Measurements from ENCODE around the gene FAM111A.

Gene FAM111A

DNA sequence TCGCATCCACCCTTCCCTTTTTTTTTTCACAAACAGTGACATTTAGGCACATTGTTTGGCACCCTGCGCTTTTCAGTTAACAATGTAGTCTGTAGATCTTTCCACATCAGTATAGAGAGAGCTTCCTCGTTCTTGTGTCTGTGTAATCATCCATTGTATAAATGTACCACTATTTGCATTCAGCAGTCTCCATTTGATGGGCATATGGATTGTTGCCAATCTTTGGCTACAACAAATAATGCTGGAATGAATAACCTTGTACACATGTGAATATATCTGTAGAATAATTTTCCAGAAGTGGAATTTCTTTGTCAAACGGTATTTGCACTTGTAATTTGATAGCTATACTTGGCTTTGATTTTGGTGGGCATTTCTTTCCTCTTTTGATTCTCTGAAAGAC is 52.9 kb downstream of the FAM111A start:
- H3K27ac ChIP-seq (ENCODE audit: low read depth, low read length) = no peak overlapping the region
- H3K4me3 ChIP-seq (ENCODE audit: low read depth in 1 of 2, low read length in 2 of 2) = no peak overlapping the region
- peaks cover 49 to 79% of the 10 kb centered on the region in 2 donors for H3K36me3 ChIP-seq (ENCODE audit: control insufficient read depth in 1 of 2, insufficient read depth in 2 of 2, low read length in 2 of 2)
- H3K27me3 ChIP-seq (ENCODE audit: control insufficient read depth in 1 of 2, insufficient read depth in 2 of 2, low read length in 2 of 2) = no peaks in the 10 kb centered on the region
- H3K4me1 ChIP-seq (ENCODE audit: control insufficient read depth in 1 of 2, insufficient read depth in 2 of 2, low read length in 2 of 2) = peaks cover 14 to 20% of the 10 kb centered on the region in 2 donors
- H3K9ac ChIP-seq (ENCODE audit: low read depth in 1 of 2, low read length in 2 of 2) = no peak overlapping the region
- H3K9me3 ChIP-seq (ENCODE audit: control insufficient read depth in 1 of 2, low read length in 2 of 2) = no peaks in the 10 kb centered on the region

DNA sequence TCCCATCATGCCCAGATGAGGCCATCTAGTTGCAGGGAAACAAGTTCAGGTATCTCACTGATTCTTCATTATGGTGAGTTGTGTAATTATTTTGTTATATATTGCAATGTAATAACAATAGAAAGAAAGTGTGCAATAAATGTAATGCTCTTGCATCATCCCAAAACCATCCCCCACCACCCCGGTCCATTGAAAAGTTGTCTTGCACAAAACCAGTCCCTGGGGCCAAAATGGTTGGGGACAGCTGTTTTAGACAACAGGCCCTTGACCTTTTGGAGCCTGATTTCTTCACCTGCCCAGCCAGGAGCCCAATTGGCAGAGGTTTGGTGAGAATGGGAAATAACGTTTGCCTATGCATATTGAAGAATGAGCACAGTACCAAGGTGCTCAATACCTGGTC is 54.1 kb downstream of the FAM111A start:
- Histone ChIP-seq H3K4me1 (ENCODE audit: control insufficient read depth in 1 of 2, insufficient read depth in 2 of 2, low read length in 2 of 2) (peaks cover 4 to 13% of the 10 kb centered on the region in 2 donors), H3K27ac (ENCODE audit: low read depth, low read length) (no peak overlapping the region), H3K9me3 (ENCODE audit: control insufficient read depth in 1 of 2, low read length in 2 of 2) (no peaks in the 10 kb centered on the region), H3K36me3 (ENCODE audit: control insufficient read depth in 1 of 2, insufficient read depth in 2 of 2, low read length in 2 of 2) (peaks cover 47 to 85% of the 10 kb centered on the region in 2 donors), H3K9ac (ENCODE audit: low read depth in 1 of 2, low read length in 2 of 2) (no peak overlapping the region), H3K27me3 (ENCODE audit: control insufficient read depth in 1 of 2, insufficient read depth in 2 of 2, low read length in 2 of 2) (no peaks in the 10 kb centered on the region), H3K4me3 (ENCODE audit: low read depth in 1 of 2, low read length in 2 of 2) (no peak overlapping the region)

DNA sequence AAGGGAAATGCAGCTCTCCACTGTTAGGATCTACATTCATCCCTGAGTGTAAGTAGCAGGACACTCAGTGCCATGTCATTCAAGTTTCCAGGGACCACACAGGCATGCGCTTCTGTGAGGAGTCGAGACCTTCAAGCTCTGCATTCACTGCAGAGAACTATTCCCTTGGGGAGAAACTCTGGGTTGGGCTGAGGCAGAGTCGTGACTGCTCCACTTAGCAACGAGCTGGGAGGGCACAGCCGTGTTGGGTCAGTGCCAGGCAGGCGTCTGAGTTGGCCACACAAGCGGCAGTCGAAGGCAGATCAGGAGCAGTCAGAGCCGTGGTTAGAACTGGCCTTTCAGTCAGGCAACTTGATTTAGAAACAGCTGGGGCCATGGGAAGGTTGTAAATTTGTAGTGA is 55.3 kb downstream of the FAM111A start:
- H3K9ac ChIP-seq (ENCODE audit: low read depth in 1 of 2, low read length in 2 of 2) = no peak overlapping the region
- peaks cover 4 to 12% of the 10 kb centered on the region in 2 donors for H3K4me1 ChIP-seq (ENCODE audit: control insufficient read depth in 1 of 2, insufficient read depth in 2 of 2, low read length in 2 of 2)
- no peak overlapping the region for H3K27ac ChIP-seq (ENCODE audit: low read depth, low read length)
- H3K4me3 ChIP-seq (ENCODE audit: low read depth in 1 of 2, low read length in 2 of 2) = no peak overlapping the region
- H3K9me3 ChIP-seq (ENCODE audit: control insufficient read depth in 1 of 2, low read length in 2 of 2) = no peaks in the 10 kb centered on the region
- H3K27me3 ChIP-seq (ENCODE audit: control insufficient read depth in 1 of 2, insufficient read depth in 2 of 2, low read length in 2 of 2) = no peaks in the 10 kb centered on the region
- peaks cover 39 to 85% of the 10 kb centered on the region in 2 donors for H3K36me3 ChIP-seq (ENCODE audit: control insufficient read depth in 1 of 2, insufficient read depth in 2 of 2, low read length in 2 of 2)

DNA sequence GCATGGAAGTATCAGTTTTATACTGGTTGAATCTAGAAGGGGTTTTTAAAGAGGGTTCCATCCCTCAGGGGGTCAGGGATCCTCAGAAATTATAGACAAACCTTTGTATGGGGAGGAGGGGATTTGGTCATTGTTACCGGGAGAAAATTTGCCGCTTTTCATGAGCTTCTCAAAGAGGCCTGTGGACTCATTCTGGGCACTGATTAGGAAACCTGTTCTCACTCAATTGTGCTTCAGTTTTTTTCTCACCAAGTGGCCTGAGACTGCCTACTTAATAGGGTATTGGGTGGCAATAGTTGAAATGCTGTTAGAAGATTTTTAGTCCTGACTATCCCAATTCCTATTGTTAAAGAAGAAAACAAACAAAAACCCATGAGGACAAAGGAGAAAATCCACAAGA is 56.1 kb downstream of the FAM111A start:
- H3K27me3 ChIP-seq (ENCODE audit: control insufficient read depth in 1 of 2, insufficient read depth in 2 of 2, low read length in 2 of 2) = no peaks in the 10 kb centered on the region
- peaks cover 4 to 12% of the 10 kb centered on the region in 2 donors for H3K4me1 ChIP-seq (ENCODE audit: control insufficient read depth in 1 of 2, insufficient read depth in 2 of 2, low read length in 2 of 2)
- H3K36me3 ChIP-seq (ENCODE audit: control insufficient read depth in 1 of 2, insufficient read depth in 2 of 2, low read length in 2 of 2) = peaks cover 41 to 79% of the 10 kb centered on the region in 2 donors
- H3K9ac ChIP-seq (ENCODE audit: low read depth in 1 of 2, low read length in 2 of 2) = no peak overlapping the region
- H3K9me3 ChIP-seq (ENCODE audit: control insufficient read depth in 1 of 2, low read length in 2 of 2) = no peaks in the 10 kb centered on the region
- no peak overlapping the region for H3K4me3 ChIP-seq (ENCODE audit: low read depth in 1 of 2, low read length in 2 of 2)
- H3K27ac ChIP-seq (ENCODE audit: low read depth, low read length) = no peak overlapping the region

DNA sequence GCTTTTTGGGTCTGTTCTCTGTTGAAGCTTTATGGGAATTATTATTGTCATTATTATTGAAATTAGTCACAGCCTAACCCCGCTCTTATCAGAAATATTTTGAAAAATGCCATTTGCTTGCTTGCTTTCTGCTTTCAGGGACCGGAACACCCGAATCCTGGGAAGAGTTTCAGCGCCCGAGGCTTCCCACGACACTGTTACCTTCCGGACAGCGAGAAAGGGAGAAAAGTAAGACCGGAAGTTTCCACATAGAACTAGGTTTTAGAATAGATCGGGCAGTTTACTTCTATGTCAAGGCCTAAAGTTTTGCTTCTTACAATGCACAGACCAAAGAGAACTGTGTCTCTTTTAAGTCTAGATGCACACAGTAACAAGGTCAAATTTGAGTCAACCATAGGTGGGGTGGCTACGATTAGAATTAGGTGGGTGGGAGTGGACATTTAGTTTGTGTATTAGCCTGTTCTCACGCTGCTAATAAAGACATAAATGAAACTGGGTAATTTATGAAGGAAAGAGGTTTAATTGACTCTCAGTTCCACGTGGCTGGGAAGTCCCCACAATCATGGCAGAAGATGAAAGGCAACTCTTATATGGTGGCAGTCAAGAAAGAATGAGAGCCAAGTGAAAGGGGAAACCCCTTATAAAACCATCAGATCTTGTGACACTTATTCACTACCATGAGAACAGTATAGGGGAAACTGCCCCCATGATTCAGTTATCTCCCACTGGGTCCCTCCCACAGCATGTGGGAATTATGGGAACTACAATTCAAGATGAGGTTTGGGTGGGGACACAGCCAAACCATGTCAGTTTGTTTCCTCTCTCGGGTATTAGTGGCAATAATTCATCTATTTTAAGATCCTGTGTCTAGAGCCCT is 57.1 kb downstream of the FAM111A start:
- Histone ChIP-seq H3K27me3 (ENCODE audit: control insufficient read depth in 1 of 2, insufficient read depth in 2 of 2, low read length in 2 of 2) (no peaks in the 10 kb centered on the region), H3K27ac (ENCODE audit: low read depth, low read length) (no peak overlapping the region), H3K9me3 (ENCODE audit: control insufficient read depth in 1 of 2, low read length in 2 of 2) (no peaks in the 10 kb centered on the region), H3K4me1 (ENCODE audit: control insufficient read depth in 1 of 2, insufficient read depth in 2 of 2, low read length in 2 of 2) (peaks cover 4 to 12% of the 10 kb centered on the region in 2 donors), H3K9ac (ENCODE audit: low read depth in 1 of 2, low read length in 2 of 2) (no peak overlapping the region), H3K36me3 (ENCODE audit: control insufficient read depth in 1 of 2, insufficient read depth in 2 of 2, low read length in 2 of 2) (peaks cover 46 to 80% of the 10 kb centered on the region in 2 donors), H3K4me3 (ENCODE audit: low read depth in 1 of 2, low read length in 2 of 2) (no peak overlapping the region)

DNA sequence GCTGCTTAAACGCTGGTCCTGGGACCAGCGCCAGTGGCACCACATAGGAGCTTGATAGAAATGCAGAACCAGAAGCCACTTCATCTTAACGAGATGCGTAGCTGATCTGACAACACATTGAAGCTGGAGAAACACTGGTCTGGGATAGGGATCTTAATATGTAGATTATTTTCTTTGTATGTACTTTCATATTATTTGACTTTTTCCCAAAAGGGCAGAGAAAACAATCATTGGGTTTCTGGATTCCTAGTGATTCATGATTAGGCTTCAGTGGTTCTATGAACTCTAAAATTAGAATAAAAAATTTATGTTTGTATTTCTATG is 57.7 kb downstream of the FAM111A start:
- Histone ChIP-seq H3K27ac (ENCODE audit: low read depth, low read length) (no peak overlapping the region), H3K4me3 (ENCODE audit: low read depth in 1 of 2, low read length in 2 of 2) (no peak overlapping the region), H3K9me3 (ENCODE audit: control insufficient read depth in 1 of 2, low read length in 2 of 2) (no peaks in the 10 kb centered on the region), H3K4me1 (ENCODE audit: control insufficient read depth in 1 of 2, insufficient read depth in 2 of 2, low read length in 2 of 2) (peaks cover 4 to 12% of the 10 kb centered on the region in 2 donors), H3K9ac (ENCODE audit: low read depth in 1 of 2, low read length in 2 of 2) (no peak overlapping the region), H3K27me3 (ENCODE audit: control insufficient read depth in 1 of 2, insufficient read depth in 2 of 2, low read length in 2 of 2) (no peaks in the 10 kb centered on the region), H3K36me3 (ENCODE audit: control insufficient read depth in 1 of 2, insufficient read depth in 2 of 2, low read length in 2 of 2) (peaks cover 46 to 80% of the 10 kb centered on the region in 2 donors)

DNA sequence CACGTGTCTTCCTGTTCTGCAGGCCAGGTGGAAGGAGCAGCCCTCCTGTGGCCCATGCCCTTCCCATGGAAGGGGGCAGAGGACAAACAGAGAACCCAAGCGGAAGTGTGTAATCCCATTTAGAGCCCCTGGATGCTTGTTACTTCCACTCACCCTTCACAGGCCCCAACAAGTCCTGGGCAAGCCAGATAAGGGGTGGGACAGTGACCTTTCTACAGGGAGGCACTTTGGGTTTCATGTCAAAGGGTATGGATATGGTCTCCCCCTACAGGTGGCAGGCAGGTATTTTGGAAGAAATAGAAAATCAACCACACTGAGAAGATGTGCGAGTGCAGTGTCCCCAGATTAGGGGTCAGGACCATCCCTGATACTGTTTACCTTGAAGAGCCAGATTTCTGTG is 58.7 kb downstream of the FAM111A start:
- Histone ChIP-seq H3K9me3 (ENCODE audit: control insufficient read depth in 1 of 2, low read length in 2 of 2) (no peaks in the 10 kb centered on the region), H3K4me3 (ENCODE audit: low read depth in 1 of 2, low read length in 2 of 2) (no peak overlapping the region), H3K27ac (ENCODE audit: low read depth, low read length) (no peak overlapping the region), H3K9ac (ENCODE audit: low read depth in 1 of 2, low read length in 2 of 2) (no peak overlapping the region), H3K27me3 (ENCODE audit: control insufficient read depth in 1 of 2, insufficient read depth in 2 of 2, low read length in 2 of 2) (no peaks in the 10 kb centered on the region), H3K4me1 (ENCODE audit: control insufficient read depth in 1 of 2, insufficient read depth in 2 of 2, low read length in 2 of 2) (peaks cover 4 to 12% of the 10 kb centered on the region in 2 donors), H3K36me3 (ENCODE audit: control insufficient read depth in 1 of 2, insufficient read depth in 2 of 2, low read length in 2 of 2) (peaks cover 43 to 78% of the 10 kb centered on the region in 2 donors)

Data from duodenal mucosa (tissue), 2 donors.